ENCODE data around the gene STIL.
"Not testable (repeated sequence)": the region's sequence is repeated elsewhere in the genome, so short reads cannot be mapped to it uniquely, and the experiment has no call there.

Gene STIL

DNA sequence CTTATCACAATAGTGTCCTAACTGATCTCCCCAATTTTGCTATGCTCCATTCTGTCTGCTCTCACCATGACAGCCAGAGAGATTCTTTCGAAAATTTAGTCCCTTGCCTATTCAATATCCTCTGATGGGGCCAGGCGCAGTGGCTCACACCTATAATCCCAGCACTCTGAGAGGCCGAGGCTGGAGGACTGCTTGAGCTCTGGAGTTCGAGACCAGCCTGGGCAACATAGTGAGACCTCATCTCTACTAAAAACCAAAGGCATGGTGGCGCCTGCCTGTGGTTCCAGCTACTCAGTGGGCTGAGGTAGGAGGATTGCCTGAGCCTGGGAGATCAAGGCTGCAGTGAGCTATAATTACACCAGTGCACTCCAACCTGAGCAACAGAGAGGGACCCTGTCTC is 108.0 kb downstream of the STIL start:
- no peak overlapping the region for H3K18ac ChIP-seq (ENCODE audit: low read depth in 1 of 2, low read length in 2 of 2)
- peaks cover 5% of the 10 kb centered on the region for H3K4me1 ChIP-seq (ENCODE audit: control insufficient read depth, insufficient read depth, low read depth, low read length)
- no peak overlapping the region for H3K14ac ChIP-seq (ENCODE audit: low read length in 2 of 2)
- H2AFZ ChIP-seq (ENCODE audit: low read depth, low read length) = no peak overlapping the region
- WGBS = 82% methylated on average over 4 of the region's 5 CpGs
- no peak overlapping the region for H3K27ac ChIP-seq (ENCODE audit: low read length, poor library complexity, severe bottlenecking)
- no peak overlapping the region for H4K91ac ChIP-seq (ENCODE audit: low read length)
- H3K4me2 ChIP-seq (ENCODE audit: low read length, poor library complexity, severe bottlenecking) = no peak overlapping the region
- H3K23ac ChIP-seq (ENCODE audit: low read length in 2 of 2) = no peak overlapping the region
- H3K4me3 ChIP-seq (ENCODE audit: insufficient read depth in 1 of 2, low read depth in 1 of 2, low read length in 2 of 2) = no peak overlapping the region
- H2BK15ac ChIP-seq (ENCODE audit: low read depth, poor library complexity, severe bottlenecking) = no peak overlapping the region
- H2BK12ac ChIP-seq (ENCODE audit: low read length in 2 of 2) = no peak overlapping the region
- peaks cover 6% of the 10 kb centered on the region for H3K9me3 ChIP-seq (ENCODE audit: control insufficient read depth, low read length)
- H4K8ac ChIP-seq (ENCODE audit: low read length) = no peak overlapping the region
- no peak overlapping the region for H2BK5ac ChIP-seq (ENCODE audit: low read depth, low read length, poor library complexity, severe bottlenecking)
- H3K4ac ChIP-seq (ENCODE audit: low read depth in 1 of 2, low read length in 2 of 2) = no peak overlapping the region
- no peaks in the 10 kb centered on the region for H3K79me1 ChIP-seq (replicated peaks; ENCODE audit: low read length, poor library complexity, severe bottlenecking)
- no peak for DNase-seq
- no peak overlapping the region for H2BK120ac ChIP-seq (ENCODE audit: low read depth, low read length)
- no peak overlapping the region for H3K9ac ChIP-seq (ENCODE audit: low read length)
- no peaks in the 10 kb centered on the region for H3K36me3 ChIP-seq (ENCODE audit: control insufficient read depth in 1 of 2, insufficient read depth in 2 of 2, low read depth in 1 of 2, low read length in 2 of 2)
- peaks cover 12% of the 10 kb centered on the region in 2 experiments for H3K27me3 ChIP-seq (ENCODE audit: control insufficient read depth in 1 of 2, insufficient read depth in 1 of 2, low read length in 2 of 2)
- no peak overlapping the region for H2AK5ac ChIP-seq (ENCODE audit: low read length, severe bottlenecking)

DNA sequence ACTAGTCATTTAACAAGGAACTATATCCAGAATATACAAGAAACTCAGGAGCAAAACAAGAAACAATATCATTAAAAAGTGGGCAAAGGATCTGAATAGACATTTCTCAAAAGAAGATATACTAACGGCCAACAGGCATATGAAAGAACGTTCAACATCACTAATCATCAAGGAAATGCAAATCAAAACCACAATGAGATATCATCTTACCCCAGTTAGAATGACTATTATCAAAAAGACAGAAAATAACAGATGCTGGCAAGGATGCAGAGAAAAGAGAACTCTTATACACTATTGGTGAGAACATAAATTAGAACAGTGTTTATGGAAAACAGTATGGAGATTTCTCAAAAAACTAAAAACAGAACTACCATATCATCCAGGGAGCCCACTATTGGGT is 110.4 kb downstream of the STIL start:
- not testable (repeated sequence) for H2AFZ ChIP-seq (ENCODE audit: low read depth, low read length); H3K36me3 ChIP-seq (ENCODE audit: control insufficient read depth in 1 of 2, insufficient read depth in 2 of 2, low read depth in 1 of 2, low read length in 2 of 2)

GRCh38 chr1:47201179-47201578 is 112.8 kb downstream of the STIL start:
- 22% methylated on average over 4 of the region's 4 CpGs for whole genome bisulfite sequencing
- Histone ChIP-seq H3K9me3 (ENCODE audit: control insufficient read depth, low read length) (peaks cover 6% of the 10 kb centered on the region), H2BK120ac (ENCODE audit: low read depth, low read length) (no peak overlapping the region), H3K18ac (ENCODE audit: low read depth in 1 of 2, low read length in 2 of 2) (no peak overlapping the region), H2BK15ac (ENCODE audit: low read depth, poor library complexity, severe bottlenecking) (no peak overlapping the region), H2AK5ac (ENCODE audit: low read length, severe bottlenecking) (no peak overlapping the region), H3K4me1 (ENCODE audit: control insufficient read depth, insufficient read depth, low read depth, low read length) (no peaks in the 10 kb centered on the region), H3K79me1 (replicated peaks; ENCODE audit: low read length, poor library complexity, severe bottlenecking) (no peaks in the 10 kb centered on the region), H3K23ac (ENCODE audit: low read length in 2 of 2) (no peak overlapping the region), H3K4me2 (ENCODE audit: low read length, poor library complexity, severe bottlenecking) (no peak overlapping the region), H3K14ac (ENCODE audit: low read length in 2 of 2) (no peak overlapping the region), H2AFZ (ENCODE audit: low read depth, low read length) (no peak overlapping the region), H3K4ac (ENCODE audit: low read depth in 1 of 2, low read length in 2 of 2) (no peak overlapping the region), H3K27me3 (ENCODE audit: control insufficient read depth in 1 of 2, insufficient read depth in 1 of 2, low read length in 2 of 2) (peaks cover 25 to 37% of the 10 kb centered on the region in 2 experiments), H4K91ac (ENCODE audit: low read length) (no peak overlapping the region), H4K8ac (ENCODE audit: low read length) (no peak overlapping the region), H3K27ac (ENCODE audit: low read length, poor library complexity, severe bottlenecking) (no peak overlapping the region), H3K36me3 (ENCODE audit: control insufficient read depth in 1 of 2, insufficient read depth in 2 of 2, low read depth in 1 of 2, low read length in 2 of 2) (no peaks in the 10 kb centered on the region), H2BK12ac (ENCODE audit: low read length in 2 of 2) (no peak overlapping the region), H3K9ac (ENCODE audit: low read length) (no peak overlapping the region), H3K4me3 (ENCODE audit: insufficient read depth in 1 of 2, low read depth in 1 of 2, low read length in 2 of 2) (no peak overlapping the region), H2BK5ac (ENCODE audit: low read depth, low read length, poor library complexity, severe bottlenecking) (no peak overlapping the region)
- DNase-seq = no peak

More for the DNA sequence above, 110.4 kb downstream of the STIL start:
- H2BK12ac ChIP-seq (ENCODE audit: low read length in 2 of 2); H2BK120ac ChIP-seq (ENCODE audit: low read depth, low read length); DNase-seq; H4K91ac ChIP-seq (ENCODE audit: low read length); H2BK5ac ChIP-seq (ENCODE audit: low read depth, low read length, poor library complexity, severe bottlenecking); H3K9ac ChIP-seq (ENCODE audit: low read length); H3K9me3 ChIP-seq (ENCODE audit: control insufficient read depth, low read length); H3K27ac ChIP-seq (ENCODE audit: low read length, poor library complexity, severe bottlenecking); H3K4me1 ChIP-seq (ENCODE audit: control insufficient read depth, insufficient read depth, low read depth, low read length); H4K8ac ChIP-seq (ENCODE audit: low read length); H3K4ac ChIP-seq (ENCODE audit: low read depth in 1 of 2, low read length in 2 of 2); H3K18ac ChIP-seq (ENCODE audit: low read depth in 1 of 2, low read length in 2 of 2); H3K4me3 ChIP-seq (ENCODE audit: insufficient read depth in 1 of 2, low read depth in 1 of 2, low read length in 2 of 2); H2BK15ac ChIP-seq (ENCODE audit: low read depth, poor library complexity, severe bottlenecking); H3K79me1 ChIP-seq (replicated peaks; ENCODE audit: low read length, poor library complexity, severe bottlenecking); H3K23ac ChIP-seq (ENCODE audit: low read length in 2 of 2); H2AK5ac ChIP-seq (ENCODE audit: low read length, severe bottlenecking); H3K14ac ChIP-seq (ENCODE audit: low read length in 2 of 2); H3K4me2 ChIP-seq (ENCODE audit: low read length, poor library complexity, severe bottlenecking): not testable (repeated sequence)
- 56% methylated on average over 2 of the region's 2 CpGs for WGBS
- H3K27me3 ChIP-seq (ENCODE audit: control insufficient read depth in 1 of 2, insufficient read depth in 1 of 2, low read length in 2 of 2) = peaks cover 20 to 27% of the 10 kb centered on the region in 2 experiments
